A673 (cell line): ENCODE data around the gene GNL3L. TPM values are rescaled to one million over a fixed set of nuclear protein-coding genes. Genes with fewer than 3 reads are reported as not detected.

ENCODE experiments used
- BruUV-seq: library from RNA; stranded (reverse); fragments of 400-500 nt; replicated peaks from 2 replicates; lab custom pipeline; 2021; lab: Mats Ljungman, UMichigan
- CTCF ChIA-PET: fragments of 300-600 bp; sonication (Branson Sonifier 250); formaldehyde crosslinking; loops from one replicate; lab custom pipeline; 2022; ENCODE audit warnings: antibody characterized with exemption; lab: Charles Lee
- POLR2A ChIA-PET: fragments of 300-600 bp; sonication (Branson Sonifier 250); formaldehyde crosslinking; loops from one replicate; lab custom pipeline; 2022; ENCODE audit warnings: antibody characterized with exemption; ENCODE audit not compliant: low non-redundant PET; lab: Charles Lee
- DNase-seq: peaks from one replicate; pipeline ENCODE4 v3.0.0-alpha.2; 2015; ENCODE audit warnings: low spot score
- H3K27ac ChIP-seq: fragments of 200-600 bp; sonication (generic); 2 replicates; pipeline ENCODE4 v1.5.1; 2016; ENCODE audit warnings: mixed run types, low read depth, mild to moderate bottlenecking, mixed read lengths, antibody characterized with exemption, low read length; ENCODE audit not compliant: poor library complexity, severe bottlenecking
- H3K27me3 ChIP-seq: fragments of 200-600 bp; sonication (generic); replicated peaks from 2 replicates; pipeline ENCODE4 v1.6.1; 2017; ENCODE audit warnings: mixed run types, low read depth, mild to moderate bottlenecking, mixed read lengths, antibody characterized with exemption, low read length; ENCODE audit not compliant: insufficient read depth, poor library complexity
- H3K36me3 ChIP-seq: fragments of 200-600 bp; sonication (generic); 2 replicates; pipeline ENCODE4 v1.6.1; 2016; ENCODE audit warnings: mixed run types, mild to moderate bottlenecking, mixed read lengths, antibody characterized with exemption, low read length; ENCODE audit not compliant: insufficient read depth, poor library complexity, severe bottlenecking
- H3K4me1 ChIP-seq: fragments of 200-600 bp; sonication (generic); 2 replicates; pipeline ENCODE4 v1.6.1; 2017; ENCODE audit warnings: mixed run types, mild to moderate bottlenecking, mixed read lengths, antibody characterized with exemption, low read length; ENCODE audit not compliant: insufficient read depth, poor library complexity, severe bottlenecking
- H3K4me3 ChIP-seq: fragments of 200-600 bp; sonication (generic); 2 replicates; pipeline ENCODE4 v1.5.1; 2016; ENCODE audit warnings: low read depth, mixed run types, mild to moderate bottlenecking, mixed read lengths, low read length; ENCODE audit not compliant: poor library complexity, severe bottlenecking
- H3K9me3 ChIP-seq: fragments of 200-600 bp; sonication (generic); 2 replicates; pipeline ENCODE4 v1.6.1; 2016; ENCODE audit warnings: mixed run types, low read depth, mild to moderate bottlenecking, mixed read lengths, antibody characterized with exemption, low read length; ENCODE audit not compliant: poor library complexity, severe bottlenecking
- CTCF ChIP-seq: fragments of 300-800, 200-600 bp; sonication (generic); conservative IDR thresholded peaks from 2 replicates; pipeline ENCODE4 v1.5.1; 2017; ENCODE audit warnings: low read depth, mild to moderate bottlenecking, antibody characterized with exemption, low read length, moderate library complexity, mixed read lengths
- EZH2 ChIP-seq: fragments of 200-600 bp; sonication (generic); IDR thresholded peaks from 2 replicates; pipeline ENCODE4 v1.6.1; 2017; ENCODE audit warnings: borderline replicate concordance, low read depth, mild to moderate bottlenecking, mixed read lengths, antibody characterized with exemption, low read length; ENCODE audit not compliant: poor library complexity, severe bottlenecking
- intact Hi-C: fragments of 100-400 bp; cut with micrococcal nuclease; formaldehyde crosslinking; loops from one replicate; pipeline ENCODE4 v1.10.0; 2022; ENCODE audit not compliant: unreplicated experiment
- total RNA-seq: library from RNA; stranded (reverse); gene quantifications from 2 replicates; pipeline ENCODE4 v1.2.3, GENCODE V29; 2021

GNL3L gene
- total RNA-seq, 1 experiment from 2014 or later: 89.3 TPM

GRCh38 chrX:54597728-54598127, 67.7 kb downstream of the GNL3L start:
- Histone ChIP-seq H3K9me3 (no peaks in the 10 kb centered on the region), H3K4me1 (no peaks in the 10 kb centered on the region), H3K36me3 (no peaks in the 10 kb centered on the region), H3K27me3 (no peaks in the 10 kb centered on the region), H3K27ac (no peak overlapping the region), H3K4me3 (no peak overlapping the region)
- CTCF ChIA-PET: no interaction called here
- no peak for TF ChIP-seq EZH2
- no peak for TF ChIP-seq CTCF
- intact Hi-C loops: no loop called here
- POLR2A ChIA-PET: no interaction called here
- DNase-seq: no peak
- no TSS peak for BruUV-seq

GRCh38 chrX:54602563-54602962, 72.5 kb downstream of the GNL3L start:
- no peaks in the 10 kb centered on the region for H3K9me3 ChIP-seq
- H3K36me3 ChIP-seq: no peaks in the 10 kb centered on the region
- intact Hi-C loops: no loop called here
- H3K27ac ChIP-seq: no peak overlapping the region
- TF ChIP-seq EZH2: no peak
- no peak for TF ChIP-seq CTCF
- H3K27me3 ChIP-seq: no peaks in the 10 kb centered on the region
- POLR2A ChIA-PET: no interaction called here
- H3K4me3 ChIP-seq: no peak overlapping the region
- CTCF ChIA-PET: no interaction called here
- H3K4me1 ChIP-seq: no peaks in the 10 kb centered on the region
- no TSS peak for BruUV-seq
- no peak for DNase-seq

Other genes with a start within 250 kb of the GNL3L start
- 9.8 and 12.8 TPM in 2 replicates for gene WNK3, start 172.2 kb upstream of the GNL3L start, total RNA-seq
- 40.8 and 41.6 TPM in 2 replicates for gene TSR2, start 89.8 kb upstream of the GNL3L start, total RNA-seq
- gene FGD1, start 34.0 kb upstream of the GNL3L start, total RNA-seq: 21.5 and 27.1 TPM in 2 replicates